Glomerular endothelial cell (primary cell): ENCODE data around the gene FABP2. TPM values are rescaled to one million over a fixed set of nuclear protein-coding genes. Genes with fewer than 3 reads are reported as not detected.
"Not testable (repeated sequence)": the region's sequence is repeated elsewhere in the genome, so short reads cannot be mapped to it uniquely, and the experiment has no call there.

ENCODE experiments used
- DNase-seq: peaks from one replicate; pipeline ENCODE4 v3.0.0-alpha.2; 2011; ENCODE audit warnings: low read depth, low spot score; ENCODE audit errors: extremely low read depth
- total RNA-seq: library from RNA; depleted of rRNA; stranded (reverse); fragments of >200 nt; gene quantifications from 2 replicates; pipeline ENCODE4 v1.2.3, GENCODE V29; 2015

Gene FABP2
- total RNA-seq, 1 donor from 2014 or later, result not detected

DNA sequence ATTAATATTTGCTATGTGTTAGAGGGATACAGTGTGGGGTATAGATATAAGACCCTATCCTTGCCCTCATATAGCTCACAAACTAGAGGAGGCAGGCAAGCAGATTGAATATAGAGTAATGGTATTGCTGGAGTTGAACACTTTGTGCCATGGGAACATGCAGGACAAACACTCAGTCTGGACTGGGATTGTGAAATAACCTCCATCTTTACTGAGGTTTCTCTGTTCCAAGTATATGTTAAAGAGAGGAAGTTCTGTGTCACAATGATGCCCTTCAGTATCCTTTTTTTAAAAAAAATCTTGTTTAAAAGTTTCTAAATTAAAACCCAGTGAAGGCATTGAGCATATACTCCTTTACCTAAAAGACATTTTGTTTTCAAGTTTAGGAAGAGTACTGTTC lies 8.7 kb downstream of the FABP2 start:
- no peak for DNase-seq

DNA sequence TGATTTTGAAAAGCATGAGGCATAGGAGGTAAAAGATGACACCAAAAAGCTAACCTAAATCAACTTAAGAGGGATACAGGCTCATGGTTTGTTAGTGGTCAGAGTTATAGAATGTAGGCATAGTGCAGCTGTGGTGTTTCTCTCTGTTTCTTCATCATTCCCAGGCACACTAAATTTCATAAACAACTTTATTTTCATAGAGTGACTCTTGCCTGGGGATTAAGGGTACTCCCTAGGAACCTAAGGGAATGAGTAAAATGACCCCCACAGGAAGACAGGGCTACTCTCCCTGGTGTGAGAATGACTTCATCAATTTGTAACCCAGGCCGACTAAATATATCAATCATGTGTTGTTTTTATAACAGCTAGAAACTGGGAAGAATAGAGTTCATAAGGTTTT lies 11.1 kb downstream of the FABP2 start:
- no peak for DNase-seq

- DNase-seq, result no peak
Measured at GRCh38 chr4:119307606-119308005, 14.3 kb downstream of the FABP2 start.

- no peak for DNase-seq
Measured at GRCh38 chr4:119304431-119304830, 17.5 kb downstream of the FABP2 start.

- DNase-seq, result no peak
Measured at GRCh38 chr4:119303587-119304305, 18.2 kb downstream of the FABP2 start.

DNA sequence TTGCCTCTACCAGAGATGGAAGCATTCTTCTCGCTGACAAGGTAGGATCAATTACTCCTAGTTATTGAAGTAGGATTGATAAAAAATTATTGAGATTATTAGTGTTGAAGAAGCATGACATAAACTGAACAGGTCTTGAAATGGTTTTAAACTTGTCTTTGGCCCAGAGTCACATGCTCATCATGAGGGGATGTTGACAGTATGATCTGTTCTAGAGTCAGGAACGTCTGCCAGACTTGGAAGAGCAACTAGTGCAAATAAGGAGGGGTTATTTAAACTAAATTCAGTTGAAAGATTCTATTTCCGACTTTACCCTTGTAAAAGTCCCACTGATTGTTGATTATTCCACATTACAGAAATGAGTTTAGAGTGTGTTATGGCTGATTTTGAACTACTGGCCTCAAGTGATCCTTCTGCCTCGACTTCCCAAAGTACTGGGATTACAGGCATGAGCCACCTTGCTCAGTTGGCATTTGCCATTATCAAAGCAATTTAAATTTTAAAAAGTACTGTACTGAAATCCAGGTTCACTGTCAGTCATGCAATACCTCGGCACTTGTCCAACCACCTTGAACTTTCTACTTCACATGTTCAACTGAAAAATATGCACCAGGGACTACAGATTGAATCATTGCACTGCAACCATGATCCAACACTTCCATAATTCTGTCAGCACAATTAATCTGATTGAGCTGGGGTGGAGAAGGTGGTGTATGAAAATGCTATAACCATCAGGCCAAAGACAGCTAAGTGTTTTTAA lies 19.7 kb downstream of the FABP2 start:
- DNase-seq, result no peak

DNA sequence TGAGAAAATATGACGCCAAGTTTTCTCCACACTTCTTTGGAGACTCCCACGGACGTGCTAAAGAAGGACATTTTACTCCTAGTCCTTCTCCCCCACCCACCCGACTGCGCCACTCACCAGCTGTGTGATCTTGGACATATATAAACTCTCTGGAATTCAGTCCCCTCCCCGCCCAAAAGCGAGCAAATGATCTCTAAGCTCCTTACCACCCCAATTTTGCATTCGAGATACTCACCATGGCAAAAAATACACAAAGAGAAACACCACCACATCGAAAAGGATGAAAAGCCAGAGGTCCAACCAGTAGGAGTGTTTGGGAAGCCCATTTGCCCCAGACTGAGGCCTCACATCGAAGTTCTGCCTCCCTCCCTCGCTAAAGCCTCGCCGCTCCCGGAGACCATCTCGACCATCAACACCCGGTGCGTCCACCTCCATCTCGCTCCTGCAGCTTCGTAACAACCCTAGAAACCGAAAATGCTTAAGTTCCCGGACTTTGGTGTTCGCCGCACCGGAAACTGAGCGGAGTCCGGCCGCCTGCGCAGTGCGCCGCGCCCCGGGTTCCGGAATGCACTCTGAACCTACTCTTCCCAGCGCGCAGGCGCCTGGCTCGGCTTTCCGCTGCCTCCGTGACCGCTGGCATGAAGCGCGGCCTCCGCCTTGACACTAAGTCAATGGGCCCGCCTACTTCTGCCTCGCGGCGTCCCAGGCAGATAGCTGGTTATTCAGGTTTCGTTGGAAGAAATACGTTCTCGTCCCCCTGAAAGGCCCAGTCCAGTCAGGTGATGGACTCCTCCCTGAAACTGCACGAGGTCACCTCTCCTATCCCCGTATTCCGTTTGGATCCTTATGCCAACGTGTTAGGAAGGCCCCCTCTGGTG lies 21.6 kb downstream of the FABP2 start:
- DNase-seq, result no peak

DNA sequence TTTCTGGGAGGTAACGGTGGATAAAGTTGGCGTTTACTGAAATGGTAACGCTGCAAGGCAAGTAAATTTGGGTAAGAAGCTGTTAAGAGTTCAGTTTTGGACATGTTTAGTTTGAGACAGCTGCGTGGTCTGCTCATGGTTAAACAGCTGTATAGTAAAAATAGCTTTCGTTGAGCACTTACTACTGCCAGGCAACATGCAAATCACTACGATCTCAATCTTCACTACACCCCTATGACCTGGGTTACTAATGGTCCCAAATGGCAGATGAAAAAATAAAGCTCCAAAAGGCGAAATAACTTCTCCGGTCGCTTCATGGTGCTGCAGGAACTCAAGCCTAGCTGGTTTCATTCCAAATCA lies 22.2 kb downstream of the FABP2 start:
- DNase-seq, result no peak

GRCh38 chr4:119299260-119299671 lies 22.7 kb downstream of the FABP2 start:
- DNase-seq, result no peak

DNA sequence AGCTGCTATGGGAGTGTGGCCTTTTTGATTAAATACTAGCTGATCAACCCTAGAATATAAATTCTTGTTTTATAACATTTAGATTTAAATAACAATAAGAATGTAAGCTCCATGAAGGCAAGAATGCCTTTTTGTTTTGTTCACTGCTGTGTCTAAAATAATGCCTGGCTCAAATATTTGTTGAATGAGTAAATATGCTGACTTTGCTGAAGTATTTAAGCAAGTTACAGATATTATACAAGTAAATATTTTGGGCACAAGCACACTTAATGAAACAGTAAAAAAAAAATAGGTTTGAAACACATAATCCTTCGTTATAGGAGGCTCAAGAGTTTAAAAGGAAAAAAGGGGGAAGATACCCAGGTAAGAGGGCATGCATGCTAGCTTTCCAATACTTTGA lies 24.1 kb downstream of the FABP2 start:
- DNase-seq, result no peak

- DNase-seq, result no peak
Measured at GRCh38 chr4:119296356-119296755, 25.6 kb downstream of the FABP2 start.

GRCh38 chr4:119290598-119290997 lies 31.3 kb downstream of the FABP2 start:
- DNase-seq, result no peak

GRCh38 chr4:119289313-119289712 lies 32.6 kb downstream of the FABP2 start:
- DNase-seq, result no peak

DNA sequence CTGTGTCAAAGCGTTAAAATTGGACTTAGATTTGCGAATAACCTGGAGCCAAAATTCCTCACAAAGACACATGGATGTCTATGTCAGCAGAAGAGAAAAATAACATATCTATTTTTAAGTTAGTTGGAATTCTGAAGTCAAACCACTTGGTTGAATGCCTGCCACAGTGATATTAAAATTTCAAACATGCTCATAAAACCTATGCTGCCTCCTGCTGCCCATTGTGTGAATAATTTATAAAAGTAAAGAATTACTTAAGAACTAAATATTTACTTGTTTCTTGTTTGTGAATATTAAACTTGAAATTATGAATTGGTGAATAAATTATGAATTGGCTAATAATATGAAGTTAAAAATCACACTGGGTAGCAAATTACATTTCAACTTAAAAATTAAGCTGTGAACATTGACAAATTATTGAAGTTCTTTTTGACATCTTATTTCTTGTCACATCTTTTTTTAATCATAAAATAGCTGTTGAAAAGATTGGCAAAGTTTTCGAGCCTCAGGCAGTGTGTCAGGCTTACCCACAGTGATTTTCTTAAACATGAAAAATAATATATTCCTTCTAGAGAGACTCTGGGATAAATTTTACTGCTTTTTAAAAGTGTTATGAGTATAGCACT lies 35.4 kb downstream of the FABP2 start:
- no peak for DNase-seq

GRCh38 chr4:119284876-119285780 lies 36.8 kb downstream of the FABP2 start:
- DNase-seq, result no peak

DNA sequence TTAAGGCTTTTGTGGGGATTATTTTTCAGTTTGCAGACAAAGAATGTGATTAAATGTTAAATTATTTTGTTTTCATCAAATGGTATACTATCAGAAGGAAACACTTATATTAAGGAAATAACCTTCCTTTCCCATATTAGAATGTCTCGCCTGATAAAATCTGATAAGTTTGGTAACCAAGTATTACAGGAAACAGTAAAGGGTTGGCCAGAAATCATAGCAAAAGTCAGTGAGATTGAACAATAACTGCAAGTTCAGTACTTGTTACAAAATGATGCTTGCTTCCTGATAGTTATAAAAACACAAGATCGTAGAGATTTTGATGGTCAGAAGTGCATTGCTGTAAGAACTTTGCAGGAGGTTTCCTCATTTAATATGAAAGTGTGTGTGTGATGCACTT lies 40.5 kb downstream of the FABP2 start:
- DNase-seq, result peak; percentile 90

DNA sequence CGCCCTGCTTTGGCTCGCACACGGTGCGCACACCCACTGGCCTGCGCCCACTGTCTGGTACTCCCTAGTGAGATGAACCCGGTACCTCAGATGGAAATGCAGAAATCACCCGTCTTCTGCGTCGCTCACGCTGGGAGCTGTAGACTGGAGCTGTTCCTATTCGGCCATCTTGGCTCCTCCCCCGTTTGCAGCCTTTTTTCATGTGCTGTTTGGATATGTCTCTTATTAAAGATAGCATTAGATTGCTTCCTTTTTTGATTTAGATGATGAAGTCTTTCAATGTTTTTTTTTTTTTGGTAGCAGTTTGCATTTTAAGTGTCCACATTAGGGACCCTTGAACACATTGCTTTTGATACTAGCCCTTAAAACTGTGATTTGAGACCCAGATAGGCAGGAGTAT lies 42.0 kb downstream of the FABP2 start:
- DNase-seq, result not testable (repeated sequence)

DNA sequence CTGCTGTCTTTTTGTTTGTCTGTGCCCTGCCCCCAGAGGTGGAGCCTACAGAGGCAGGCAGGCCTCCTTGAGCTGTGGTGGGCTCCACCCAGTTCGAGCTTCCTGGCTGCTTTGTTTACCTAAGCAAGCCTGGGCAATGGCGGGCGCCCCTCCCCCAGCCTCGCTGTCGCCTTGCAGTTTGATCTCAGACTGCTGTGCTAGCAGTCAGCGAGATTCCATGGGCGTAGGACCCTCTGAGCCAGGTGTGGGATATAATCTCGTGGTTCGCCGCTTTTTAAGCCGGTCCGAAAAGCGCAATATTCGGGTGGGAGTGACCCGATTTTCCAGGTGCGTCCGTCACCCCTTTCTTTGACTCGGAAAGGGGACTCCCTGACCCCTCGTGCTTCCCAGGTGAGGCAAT lies 42.4 kb downstream of the FABP2 start:
- not testable (repeated sequence) for DNase-seq

GRCh38 chr4:119271361-119272085 lies 50.4 kb downstream of the FABP2 start:
- DNase-seq, result no peak
